HG03039 (cell line): ENCODE results near the gene SENP7.
"Not testable (repeated sequence)": the region's sequence is repeated elsewhere in the genome, so short reads cannot be mapped to it uniquely, and the experiment has no call there.

Source experiments
- ATAC-seq: cut with Tn5 transposase; IDR thresholded peaks from one replicate; pipeline ENCODE4 v1.9.1; 2021; ENCODE audit warnings: mild to moderate bottlenecking, moderate library complexity; ENCODE audit not compliant: unreplicated experiment

Gene SENP7

GRCh38 chr3:101466465-101467309, 46.3 kb downstream of the SENP7 start:
- no peak for ATAC-seq

- no peak for ATAC-seq
These were observed 48.8 kb downstream of the SENP7 start for GRCh38 chr3:101464235-101464634.

GRCh38 chr3:101461451-101461850, 51.6 kb downstream of the SENP7 start:
- no peak for ATAC-seq

- no peak for ATAC-seq
These were observed 54.6 kb downstream of the SENP7 start for GRCh38 chr3:101458387-101458786.

- ATAC-seq, result no peak
These were observed 58.4 kb downstream of the SENP7 start for GRCh38 chr3:101454629-101455028.

- no peak for ATAC-seq
These were observed 59.1 kb downstream of the SENP7 start for GRCh38 chr3:101453961-101454360.

GRCh38 chr3:101438641-101439040, 74.4 kb downstream of the SENP7 start:
- not testable (repeated sequence) for ATAC-seq

GRCh38 chr3:101433652-101434051, 79.4 kb downstream of the SENP7 start:
- no peak for ATAC-seq

GRCh38 chr3:101423984-101424888, 88.8 kb downstream of the SENP7 start:
- no peak for ATAC-seq

GRCh38 chr3:101418851-101419250, 94.2 kb downstream of the SENP7 start:
- ATAC-seq, result no peak

GRCh38 chr3:101414121-101414520, 98.9 kb downstream of the SENP7 start:
- ATAC-seq, result no peak

- ATAC-seq, result no peak
These were observed 99.4 kb downstream of the SENP7 start for GRCh38 chr3:101413656-101414055.

- no peak for ATAC-seq
These were observed 121.5 kb downstream of the SENP7 start for GRCh38 chr3:101391413-101391950.

- no peak for ATAC-seq
These were observed 124.3 kb downstream of the SENP7 start for GRCh38 chr3:101388706-101389105.

GRCh38 chr3:101387351-101387750, 125.7 kb downstream of the SENP7 start:
- ATAC-seq, result no peak

- ATAC-seq, result no peak
These were observed 128.6 kb downstream of the SENP7 start for GRCh38 chr3:101384426-101384825.

- no peak for ATAC-seq
These were observed 129.4 kb downstream of the SENP7 start for GRCh38 chr3:101383656-101384055.

- ATAC-seq, result no peak
These were observed 129.8 kb downstream of the SENP7 start for GRCh38 chr3:101383156-101383575.

- ATAC-seq, result no peak
These were observed 131.2 kb downstream of the SENP7 start for GRCh38 chr3:101381809-101382208.

GRCh38 chr3:101379658-101380376, 133.2 kb downstream of the SENP7 start:
- ATAC-seq, result peak; percentile 94

- no peak for ATAC-seq
These were observed 135.2 kb downstream of the SENP7 start for GRCh38 chr3:101377796-101378195.
